Loucy (cell line): Measurements from ENCODE around the gene RETREG2.

ENCODE experiments used
- H2AFZ ChIP-seq: fragments of 200-600 bp; sonication (generic); 2 replicates; pipeline ENCODE4 v1.6.0; 2016; ENCODE audit warnings: antibody characterized with exemption, mild to moderate bottlenecking, low read length, moderate library complexity
- H3F3A ChIP-seq: fragments of 200-600 bp; 2 replicates; pipeline ENCODE4 v1.6.0; 2016; ENCODE audit warnings: antibody characterized with exemption, low read depth, mild to moderate bottlenecking
- H3K27me3 ChIP-seq: fragments of 200-600 bp; sonication (generic); 2 replicates; pipeline ENCODE4 v1.6.1; 2014; ENCODE audit warnings: low read length, mild to moderate bottlenecking; ENCODE audit not compliant: insufficient read depth, poor library complexity, severe bottlenecking
- H3K36me3 ChIP-seq: fragments of 200-600 bp; sonication (generic); 2 replicates; pipeline ENCODE4 v1.6.1; 2016; ENCODE audit warnings: low read length; ENCODE audit not compliant: insufficient read depth
- H3K4me1 ChIP-seq: fragments of 200-600 bp; sonication (generic); 2 replicates; pipeline ENCODE4 v1.5.1; 2014; ENCODE audit warnings: low read length, mild to moderate bottlenecking; ENCODE audit not compliant: insufficient read depth, poor library complexity, severe bottlenecking
- H3K4me2 ChIP-seq: fragments of 200-600 bp; sonication (generic); 2 replicates; pipeline ENCODE4 v1.6.0; 2014; ENCODE audit warnings: antibody characterized with exemption, low read length, low read depth, mild to moderate bottlenecking; ENCODE audit not compliant: poor library complexity, severe bottlenecking
- H3K4me3 ChIP-seq: fragments of 200-600 bp; sonication (generic); 2 replicates; pipeline ENCODE4 v1.5.1; 2014; ENCODE audit warnings: low read length, mild to moderate bottlenecking, mixed read lengths; ENCODE audit not compliant: poor library complexity, severe bottlenecking
- H3K79me2 ChIP-seq: fragments of 200-600 bp; sonication (generic); 2 replicates; pipeline ENCODE4 v1.6.1; 2014; ENCODE audit warnings: low read length; ENCODE audit not compliant: insufficient read depth
- H3K9ac ChIP-seq: fragments of 200-600 bp; sonication (generic); 2 replicates; pipeline ENCODE4 v1.6.0; 2014; ENCODE audit warnings: mild to moderate bottlenecking, low read depth, low read length, moderate library complexity; ENCODE audit not compliant: poor library complexity, severe bottlenecking
- H3K9me2 ChIP-seq: fragments of 200-600 bp; sonication (generic); replicated peaks from 2 replicates; pipeline ENCODE4 v1.6.1; 2016; ENCODE audit warnings: low read depth, low read length, mixed read lengths
- H3K9me3 ChIP-seq: fragments of 200-600 bp; sonication (generic); 2 replicates; pipeline ENCODE4 v1.6.1; 2014; ENCODE audit warnings: mild to moderate bottlenecking, antibody characterized with exemption, low read length, low read depth; ENCODE audit not compliant: insufficient read depth
- H4K20me1 ChIP-seq: fragments of 200-600 bp; sonication (generic); 2 replicates; pipeline ENCODE4 v1.6.0; 2014; ENCODE audit warnings: antibody characterized with exemption, low read length, mild to moderate bottlenecking; ENCODE audit not compliant: insufficient read depth, poor library complexity, severe bottlenecking
- CTCF ChIP-seq: fragments of 200-600 bp; sonication (generic); conservative IDR thresholded peaks from 2 replicates; pipeline ENCODE4 v1.5.1; 2014; ENCODE audit warnings: mild to moderate bottlenecking, antibody characterized with exemption, low read length
- EZH2phosphoT487 ChIP-seq: fragments of 200-600 bp; IDR thresholded peaks from 2 replicates; pipeline ENCODE4 v1.6.1; 2018; ENCODE audit warnings: antibody characterized with exemption, mild to moderate bottlenecking, moderate library complexity, borderline replicate concordance

Gene RETREG2

GRCh38 chr2:219213026-219213415 lies 34.9 kb downstream of the RETREG2 start:
- no peaks in the 10 kb centered on the region for H3K36me3 ChIP-seq
- no peaks in the 10 kb centered on the region for H4K20me1 ChIP-seq
- H3K4me3 ChIP-seq: no peak overlapping the region
- H3F3A ChIP-seq: no peaks in the 10 kb centered on the region
- H3K79me2 ChIP-seq: no peaks in the 10 kb centered on the region
- no peak for TF ChIP-seq CTCF
- TF ChIP-seq EZH2phosphoT487: no peak
- peaks cover 9% of the 10 kb centered on the region for H3K4me1 ChIP-seq
- H2AFZ ChIP-seq: no peak overlapping the region
- H3K9ac ChIP-seq: no peak overlapping the region
- no peaks in the 10 kb centered on the region for H3K9me3 ChIP-seq
- no peak overlapping the region for H3K4me2 ChIP-seq
- H3K9me2 ChIP-seq: no peaks in the 10 kb centered on the region
- no peaks in the 10 kb centered on the region for H3K27me3 ChIP-seq

GRCh38 chr2:219213486-219214071 lies 35.5 kb downstream of the RETREG2 start:
- Histone ChIP-seq H3K9ac (no peak overlapping the region), H3K9me3 (no peaks in the 10 kb centered on the region), H3K27me3 (no peaks in the 10 kb centered on the region), H3K4me3 (no peak overlapping the region), H3K9me2 (no peaks in the 10 kb centered on the region), H3F3A (no peaks in the 10 kb centered on the region), H3K4me2 (no peak overlapping the region), H4K20me1 (no peaks in the 10 kb centered on the region), H3K79me2 (no peaks in the 10 kb centered on the region), H3K36me3 (no peaks in the 10 kb centered on the region), H3K4me1 (peaks cover 10% of the 10 kb centered on the region), H2AFZ (no peak overlapping the region)
- no peak for TF ChIP-seq CTCF
- TF ChIP-seq EZH2phosphoT487: no peak

- H3F3A ChIP-seq: no peaks in the 10 kb centered on the region
- TF ChIP-seq CTCF (no peak), EZH2phosphoT487 (no peak)
- no peak overlapping the region for H3K4me3 ChIP-seq
- H3K36me3 ChIP-seq: no peaks in the 10 kb centered on the region
- H3K79me2 ChIP-seq: no peaks in the 10 kb centered on the region
- H3K27me3 ChIP-seq: no peaks in the 10 kb centered on the region
- H3K4me2 ChIP-seq: no peak overlapping the region
- H3K9ac ChIP-seq: no peak overlapping the region
- no peak overlapping the region for H2AFZ ChIP-seq
- H3K9me2 ChIP-seq: no peaks in the 10 kb centered on the region
- no peaks in the 10 kb centered on the region for H3K9me3 ChIP-seq
- H4K20me1 ChIP-seq: no peaks in the 10 kb centered on the region
- peaks cover 10% of the 10 kb centered on the region for H3K4me1 ChIP-seq
Measured at GRCh38 chr2:219214141-219214540, 36.1 kb downstream of the RETREG2 start.
